GM12874 (cell line): ENCODE results near the gene MAPRE2.

Experiments
- TF ChIP-seq, protein P1 (sequence below): IDR thresholded peaks from 2 replicates; pipeline ENCODE4 v1.5.1; 2011; ENCODE audit warnings: low read depth, mild to moderate bottlenecking, control low read depth, low read length, moderate library complexity; ENCODE audit not compliant: insufficient read depth

Gene MAPRE2

DNA sequence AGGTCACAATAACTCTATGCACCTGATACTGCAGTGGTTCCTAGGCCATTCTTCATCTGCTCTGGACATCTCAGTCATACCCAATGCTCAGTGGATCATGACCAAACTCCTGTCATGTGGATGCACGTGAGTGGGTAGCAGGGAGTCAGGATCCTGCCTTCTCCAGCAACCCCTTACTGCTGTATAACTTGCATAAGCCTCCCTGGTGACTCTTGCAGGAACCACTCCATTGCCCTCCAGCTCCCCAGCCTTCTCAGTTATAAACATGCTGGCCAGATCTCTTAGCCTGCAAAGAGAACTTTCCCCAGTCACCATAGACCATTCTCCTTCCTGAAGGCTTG, 101.0 kb downstream of the MAPRE2 start:
- TF ChIP-seq, protein P1, sequence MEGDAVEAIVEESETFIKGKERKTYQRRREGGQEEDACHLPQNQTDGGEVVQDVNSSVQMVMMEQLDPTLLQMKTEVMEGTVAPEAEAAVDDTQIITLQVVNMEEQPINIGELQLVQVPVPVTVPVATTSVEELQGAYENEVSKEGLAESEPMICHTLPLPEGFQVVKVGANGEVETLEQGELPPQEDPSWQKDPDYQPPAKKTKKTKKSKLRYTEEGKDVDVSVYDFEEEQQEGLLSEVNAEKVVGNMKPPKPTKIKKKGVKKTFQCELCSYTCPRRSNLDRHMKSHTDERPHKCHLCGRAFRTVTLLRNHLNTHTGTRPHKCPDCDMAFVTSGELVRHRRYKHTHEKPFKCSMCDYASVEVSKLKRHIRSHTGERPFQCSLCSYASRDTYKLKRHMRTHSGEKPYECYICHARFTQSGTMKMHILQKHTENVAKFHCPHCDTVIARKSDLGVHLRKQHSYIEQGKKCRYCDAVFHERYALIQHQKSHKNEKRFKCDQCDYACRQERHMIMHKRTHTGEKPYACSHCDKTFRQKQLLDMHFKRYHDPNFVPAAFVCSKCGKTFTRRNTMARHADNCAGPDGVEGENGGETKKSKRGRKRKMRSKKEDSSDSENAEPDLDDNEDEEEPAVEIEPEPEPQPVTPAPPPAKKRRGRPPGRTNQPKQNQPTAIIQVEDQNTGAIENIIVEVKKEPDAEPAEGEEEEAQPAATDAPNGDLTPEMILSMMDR, result no peak

GRCh38 chr18:35143622-35144596, 102.7 kb downstream of the MAPRE2 start:
- TF ChIP-seq, protein P1, result peak; percentile 68

- TF ChIP-seq, protein P1, result no peak
These were observed 103.5 kb downstream of the MAPRE2 start for GRCh38 chr18:35144698-35145097.

GRCh38 chr18:35153609-35154272, 112.5 kb downstream of the MAPRE2 start:
- TF ChIP-seq, protein P1, result no peak

GRCh38 chr18:35155398-35156117, 114.3 kb downstream of the MAPRE2 start:
- TF ChIP-seq, protein P1, result no peak

GRCh38 chr18:35157181-35157580, 116.0 kb downstream of the MAPRE2 start:
- TF ChIP-seq, protein P1, result no peak
